ENCODE results near the gene ADPRM.

ADPRM gene

GRCh38 chr17:10743316-10744009, 46.1 kb downstream of the ADPRM start:
- no peak for DNase-seq

GRCh38 chr17:10744501-10745000, 47.2 kb downstream of the ADPRM start:
- no peak for DNase-seq

- DNase-seq: no peak
Observed at GRCh38 chr17:10745231-10745630, 47.8 kb downstream of the ADPRM start.

DNA sequence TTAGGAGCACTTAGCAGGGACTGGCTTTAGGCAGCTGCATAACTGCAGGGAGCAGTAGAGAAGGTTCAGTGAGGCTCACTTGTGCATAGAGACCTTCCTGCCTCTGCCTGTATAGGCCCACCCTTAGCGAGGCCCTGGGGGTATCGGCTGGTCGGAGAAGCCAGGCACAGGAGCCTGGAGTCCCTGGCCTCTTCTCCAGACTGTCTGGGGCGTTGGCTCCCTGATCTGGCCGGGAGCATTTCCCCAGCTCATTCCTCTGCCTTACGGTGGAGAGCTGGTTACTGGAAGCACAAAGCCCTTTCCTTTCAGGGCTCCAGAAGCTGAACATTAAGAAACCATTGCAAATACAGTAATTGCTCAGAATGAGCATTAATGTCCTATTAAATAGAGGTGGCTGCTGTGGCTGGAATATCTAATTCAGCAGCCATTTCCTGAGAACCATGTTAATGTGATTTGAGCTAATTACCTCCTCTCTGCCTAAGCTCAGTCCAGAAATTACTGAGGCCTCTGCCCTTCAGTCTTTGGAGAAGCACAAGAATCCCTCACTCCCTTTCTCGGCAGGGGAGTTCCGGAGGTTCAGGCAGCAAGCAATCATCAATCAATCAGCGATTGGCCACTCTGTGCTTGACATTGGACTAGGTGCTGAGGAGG, 51.3 kb downstream of the ADPRM start:
- no peak for DNase-seq

DNA sequence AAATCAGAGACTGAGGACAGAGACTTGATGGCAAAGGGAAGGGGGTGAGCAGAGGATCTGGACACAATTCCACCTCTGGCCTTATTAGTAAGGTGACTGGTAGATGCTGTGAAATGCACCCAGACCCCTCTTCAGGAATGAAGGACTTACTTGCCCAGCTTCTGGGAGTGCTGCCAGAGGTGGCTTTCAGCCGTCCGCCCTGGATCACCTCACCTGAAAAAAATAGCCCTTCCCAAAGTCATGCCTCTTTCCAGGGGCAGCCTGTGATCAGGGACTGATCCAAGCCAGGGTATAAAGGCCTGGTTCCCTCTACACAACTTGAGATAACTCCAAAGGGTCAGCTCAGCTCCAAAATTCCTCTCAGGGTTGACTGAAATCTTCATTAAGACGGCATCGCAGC, 52.8 kb downstream of the ADPRM start:
- no peak for DNase-seq

- no peak for DNase-seq
Observed at GRCh38 chr17:10751563-10751962, 54.2 kb downstream of the ADPRM start.

- no peak for DNase-seq
Observed at GRCh38 chr17:10752696-10753095, 55.3 kb downstream of the ADPRM start.

GRCh38 chr17:10754109-10754508, 56.7 kb downstream of the ADPRM start:
- no peak for DNase-seq

GRCh38 chr17:10754861-10755591, 57.6 kb downstream of the ADPRM start:
- DNase-seq: no peak

GRCh38 chr17:10755592-10756127, 58.3 kb downstream of the ADPRM start:
- no peak for DNase-seq

DNA sequence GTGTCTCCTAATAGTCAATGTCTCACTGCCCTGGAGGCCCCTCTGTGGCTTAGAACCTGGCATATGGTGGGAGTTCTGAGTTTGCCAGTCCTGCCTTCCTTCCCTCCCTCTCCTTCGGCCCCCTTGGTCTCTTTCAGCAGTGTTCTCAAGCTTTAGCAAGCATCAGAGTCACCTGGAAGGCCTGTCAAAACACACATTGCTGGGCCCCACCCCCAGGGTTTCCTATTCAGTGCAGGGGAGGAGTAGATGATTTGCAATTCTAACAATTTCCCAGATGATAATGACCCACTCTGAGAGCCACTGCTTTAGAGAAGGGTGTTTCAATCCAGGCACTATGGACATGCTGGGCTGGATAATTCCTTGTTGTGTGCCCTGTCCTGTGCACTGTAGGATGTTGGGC, 58.8 kb downstream of the ADPRM start:
- no peak for DNase-seq

- DNase-seq: no peak
Observed at GRCh38 chr17:10756619-10757018, 59.2 kb downstream of the ADPRM start.

DNA sequence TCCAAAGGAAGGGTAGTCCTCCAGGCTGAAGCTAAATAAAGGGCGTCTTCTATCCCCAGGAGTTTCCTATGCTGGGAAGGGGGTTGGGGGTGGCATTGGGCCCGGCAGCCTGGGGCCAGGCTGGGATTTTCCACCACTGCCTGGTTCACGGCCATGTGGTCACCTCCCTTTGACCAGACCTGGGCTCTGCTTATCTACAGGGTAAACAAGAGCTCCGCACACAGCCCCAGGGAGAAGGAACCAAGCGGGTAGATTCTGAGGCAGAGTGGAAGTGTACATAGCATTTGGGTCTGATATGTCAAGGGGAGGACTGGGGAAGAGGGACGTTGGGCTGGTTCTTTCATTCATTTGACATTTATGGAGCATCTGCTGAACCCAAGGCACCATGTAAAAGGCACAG, 59.7 kb downstream of the ADPRM start:
- DNase-seq: no peak

DNA sequence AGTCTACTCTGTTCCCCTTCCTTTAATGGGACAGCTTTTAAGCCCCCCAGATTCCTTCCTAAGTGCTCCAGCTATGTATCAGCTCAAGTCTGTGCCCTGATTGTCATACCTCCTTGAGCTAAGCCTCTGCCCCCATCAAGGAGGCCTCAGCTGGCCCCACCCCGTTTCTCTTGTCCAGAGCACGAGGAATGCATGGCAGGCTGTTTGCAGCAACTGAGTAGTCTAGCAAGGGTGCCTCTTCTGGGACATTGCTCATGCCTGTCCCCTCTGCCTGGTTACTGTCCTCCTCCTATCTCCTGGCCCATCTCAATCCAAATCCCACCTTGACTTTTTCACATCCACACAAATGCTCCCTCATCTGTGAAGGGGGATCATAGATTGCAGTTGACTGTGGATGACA, 60.3 kb downstream of the ADPRM start:
- DNase-seq: no peak

DNA sequence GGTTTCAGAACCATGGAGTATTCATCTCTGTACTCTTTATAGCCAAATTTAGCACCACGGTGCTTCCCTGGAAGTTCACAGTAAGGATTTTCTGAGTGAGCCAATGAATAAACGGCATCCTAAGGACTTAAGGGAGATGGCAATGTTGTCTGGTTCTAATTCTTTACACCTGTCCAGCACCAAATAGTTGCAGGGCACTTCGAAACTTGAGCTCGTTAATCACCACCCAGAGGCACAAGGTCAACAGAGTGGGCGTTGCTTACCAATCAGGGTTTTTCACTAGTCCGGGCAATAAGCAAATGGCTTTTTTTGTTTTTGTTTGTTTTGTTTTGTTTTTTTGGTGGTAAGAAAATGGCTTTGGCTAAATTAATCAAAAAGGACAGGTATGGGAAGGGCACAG, 60.7 kb downstream of the ADPRM start:
- no peak for DNase-seq

Measured in GF-D8 (cell line).